Natural killer cell treated with Interleukin-12 subunit alpha and Interleukin-12 subunit beta and Interleukin-15 and Interleukin-18, amount 100 ng/mL, for 72 hours (primary cell): ENCODE data around the gene B3GAT2. TPM values are rescaled to one million over a fixed set of nuclear protein-coding genes. Genes with fewer than 3 reads are reported as not detected.
"Not testable (repeated sequence)": the region's sequence is repeated elsewhere in the genome, so short reads cannot be mapped to it uniquely, and the experiment has no call there.

ENCODE experiments used
- ATAC-seq, 2 donors: fragments of 150-1000 bp; cut with Tn5 transposase in 1 of 2; sonication (Bioruptor Pico), chemical (Tn5 transposase) in 1 of 2; 2 replicates each; pipeline ENCODE4 v1.10.0; 2021
- DNase-seq: peaks from one replicate; pipeline ENCODE4 v3.0.0; 2022; ENCODE audit warnings: low spot score
- H3K27ac Mint-ChIP-seq, 2 donors: 1 replicate in 1 of 2; 2 replicates in 1 of 2; pipeline ENCODE4 v1.8.0; 2022; ENCODE audit warnings: mixed read lengths in 2 of 2, mild to moderate bottlenecking in 1 of 2, moderate library complexity in 1 of 2
- H3K27me3 Mint-ChIP-seq, 2 donors: 1 replicate in 1 of 2; 2 replicates in 1 of 2; pipeline ENCODE4 v1.8.0; 2022; ENCODE audit warnings: mixed read lengths in 2 of 2
- H3K36me3 Mint-ChIP-seq: one replicate; pipeline ENCODE4 v1.8.0; 2022; ENCODE audit warnings: mixed read lengths
- H3K4me1 Mint-ChIP-seq, 2 donors: 1 replicate in 1 of 2; 2 replicates in 1 of 2; pipeline ENCODE4 v1.8.0; 2022; ENCODE audit warnings: low read depth in 2 of 2, mixed read lengths in 2 of 2, mild to moderate bottlenecking in 1 of 2
- H3K4me3 Mint-ChIP-seq: one replicate; pipeline ENCODE4 v1.8.0; 2022; ENCODE audit warnings: mixed read lengths
- H3K9me3 Mint-ChIP-seq: 2 replicates; pipeline ENCODE4 v1.8.0; 2022; ENCODE audit warnings: mixed read lengths
- total RNA-seq, 2 donors: library from RNA; stranded (reverse); gene quantifications; one replicate each; pipeline ENCODE4 v1.2.3, GENCODE V29; 2022

Gene B3GAT2
- total RNA-seq, 2 donors from 2014 or later: 0.05 TPM; not detected in 1

- peaks cover 0 to 3% of the 10 kb centered on the region in 2 donors for H3K4me1 Mint-ChIP-seq
- H3K27me3 Mint-ChIP-seq: peaks cover 36 to 45% of the 10 kb centered on the region in 2 donors
- no peak for DNase-seq
- no peak overlapping the region for H3K27ac Mint-ChIP-seq
- peak overlapping the region; percentile 60 for H3K4me3 Mint-ChIP-seq
- ATAC-seq: no peak
- H3K36me3 Mint-ChIP-seq: no peaks in the 10 kb centered on the region
- no peaks in the 10 kb centered on the region for H3K9me3 Mint-ChIP-seq
Observed at GRCh38 chr6:70954750-70955149, 2.1 kb downstream of the B3GAT2 start.

- Mint-ChIP-seq H3K4me1 (peaks cover 0 to 3% of the 10 kb centered on the region in 2 donors), H3K4me3 (peak overlapping the region; percentile 31), H3K27ac (no peak overlapping the region), H3K36me3 (no peaks in the 10 kb centered on the region), H3K27me3 (peaks cover 32 to 40% of the 10 kb centered on the region in 2 donors), H3K9me3 (no peaks in the 10 kb centered on the region)
- DNase-seq: no peak
- ATAC-seq: no peak
Observed at GRCh38 chr6:70954176-70954575, 2.7 kb downstream of the B3GAT2 start.

GRCh38 chr6:70952608-70953165 is 4.2 kb downstream of the B3GAT2 start:
- peaks cover 0 to 3% of the 10 kb centered on the region in 2 donors for H3K4me1 Mint-ChIP-seq
- ATAC-seq (no peak), DNase-seq (no peak)
- H3K27me3 Mint-ChIP-seq: peaks cover 25 to 28% of the 10 kb centered on the region in 2 donors
- H3K36me3 Mint-ChIP-seq: no peaks in the 10 kb centered on the region
- no peak overlapping the region for H3K27ac Mint-ChIP-seq
- no peaks in the 10 kb centered on the region for H3K9me3 Mint-ChIP-seq
- H3K4me3 Mint-ChIP-seq: no peak overlapping the region

- not testable (repeated sequence) for ATAC-seq, H3K36me3 Mint-ChIP-seq, H3K27me3 Mint-ChIP-seq, H3K9me3 Mint-ChIP-seq, H3K27ac Mint-ChIP-seq, H3K4me1 Mint-ChIP-seq, DNase-seq, H3K4me3 Mint-ChIP-seq
Observed at GRCh38 chr6:70944321-70944720, 12.5 kb downstream of the B3GAT2 start.

GRCh38 chr6:70933853-70934252 is 23.0 kb downstream of the B3GAT2 start:
- no peak overlapping the region for H3K27ac Mint-ChIP-seq
- no peak for DNase-seq
- ATAC-seq: no peak
- H3K4me3 Mint-ChIP-seq: no peak overlapping the region
- H3K9me3 Mint-ChIP-seq: no peaks in the 10 kb centered on the region
- H3K27me3 Mint-ChIP-seq: peaks cover 2 to 17% of the 10 kb centered on the region in 2 donors
- no peaks in the 10 kb centered on the region for H3K36me3 Mint-ChIP-seq
- no peaks in the 10 kb centered on the region for H3K4me1 Mint-ChIP-seq

GRCh38 chr6:70905742-70906141 is 51.1 kb downstream of the B3GAT2 start:
- no peaks in the 10 kb centered on the region for H3K9me3 Mint-ChIP-seq
- ATAC-seq: no peak
- no peak for DNase-seq
- peaks cover 10 to 26% of the 10 kb centered on the region in 2 donors for H3K27me3 Mint-ChIP-seq
- no peaks in the 10 kb centered on the region for H3K36me3 Mint-ChIP-seq
- no peaks in the 10 kb centered on the region for H3K4me1 Mint-ChIP-seq
- H3K27ac Mint-ChIP-seq: no peak overlapping the region
- H3K4me3 Mint-ChIP-seq: no peak overlapping the region

- H3K27ac Mint-ChIP-seq: no peak overlapping the region
- DNase-seq (no peak), ATAC-seq (no peak)
- no peaks in the 10 kb centered on the region for H3K36me3 Mint-ChIP-seq
- no peaks in the 10 kb centered on the region for H3K4me1 Mint-ChIP-seq
- no peaks in the 10 kb centered on the region for H3K9me3 Mint-ChIP-seq
- peaks cover 13 to 42% of the 10 kb centered on the region in 2 donors for H3K27me3 Mint-ChIP-seq
- H3K4me3 Mint-ChIP-seq: no peak overlapping the region
Observed at GRCh38 chr6:70903665-70904452, 53.0 kb downstream of the B3GAT2 start.

GRCh38 chr6:70901324-70901723 is 55.5 kb downstream of the B3GAT2 start:
- Mint-ChIP-seq H3K4me1 (no peaks in the 10 kb centered on the region), H3K27me3 (peaks cover 11 to 52% of the 10 kb centered on the region in 2 donors), H3K9me3 (no peaks in the 10 kb centered on the region), H3K27ac (no peak overlapping the region), H3K4me3 (no peak overlapping the region), H3K36me3 (no peaks in the 10 kb centered on the region)
- DNase-seq (no peak), ATAC-seq (no peak)

- H3K4me1 Mint-ChIP-seq: no peaks in the 10 kb centered on the region
- H3K4me3 Mint-ChIP-seq: no peak overlapping the region
- H3K36me3 Mint-ChIP-seq: no peaks in the 10 kb centered on the region
- H3K9me3 Mint-ChIP-seq: no peaks in the 10 kb centered on the region
- ATAC-seq (no peak), DNase-seq (no peak)
- no peak overlapping the region for H3K27ac Mint-ChIP-seq
- H3K27me3 Mint-ChIP-seq: peaks cover 11 to 56% of the 10 kb centered on the region in 2 donors
Observed at GRCh38 chr6:70900047-70900446, 56.8 kb downstream of the B3GAT2 start.

- no peaks in the 10 kb centered on the region for H3K4me1 Mint-ChIP-seq
- H3K36me3 Mint-ChIP-seq: no peaks in the 10 kb centered on the region
- no peaks in the 10 kb centered on the region for H3K9me3 Mint-ChIP-seq
- H3K27ac Mint-ChIP-seq: no peak overlapping the region
- peaks cover 5 to 27% of the 10 kb centered on the region in 2 donors for H3K27me3 Mint-ChIP-seq
- DNase-seq (no peak), ATAC-seq (no peak)
- no peak overlapping the region for H3K4me3 Mint-ChIP-seq
Observed at GRCh38 chr6:70894001-70894400, 62.9 kb downstream of the B3GAT2 start.

GRCh38 chr6:70889270-70889669 is 67.6 kb downstream of the B3GAT2 start:
- Mint-ChIP-seq H3K27me3 (peaks cover 7 to 17% of the 10 kb centered on the region in 2 donors), H3K4me1 (peaks cover 0 to 2% of the 10 kb centered on the region in 2 donors), H3K36me3 (no peaks in the 10 kb centered on the region), H3K4me3 (no peak overlapping the region), H3K9me3 (no peaks in the 10 kb centered on the region), H3K27ac (peak overlapping the region in 1 of 2 donors; percentile 5)
- ATAC-seq (no peak), DNase-seq (no peak)

- H3K27me3 Mint-ChIP-seq: peaks cover 11 to 29% of the 10 kb centered on the region in 2 donors
Observed at GRCh38 chr6:70886661-70887060, 70.2 kb downstream of the B3GAT2 start.

GRCh38 chr6:70886071-70886470 is 70.8 kb downstream of the B3GAT2 start:
- ATAC-seq: no peak
- H3K9me3 Mint-ChIP-seq: no peaks in the 10 kb centered on the region
- DNase-seq: no peak
- peaks cover 0 to 2% of the 10 kb centered on the region in 2 donors for H3K4me1 Mint-ChIP-seq
- H3K4me3 Mint-ChIP-seq: no peak overlapping the region
- no peaks in the 10 kb centered on the region for H3K36me3 Mint-ChIP-seq
- H3K27ac Mint-ChIP-seq: no peak overlapping the region
- H3K27me3 Mint-ChIP-seq: peaks cover 15 to 34% of the 10 kb centered on the region in 2 donors

More at GRCh38 chr6:70886661-70887060, 70.2 kb downstream of the B3GAT2 start:
- no peaks in the 10 kb centered on the region for H3K9me3 Mint-ChIP-seq
- H3K27ac Mint-ChIP-seq: peak overlapping the region in 1 of 2 donors; percentile 32
- DNase-seq (no peak), ATAC-seq (no peak)
- H3K36me3 Mint-ChIP-seq: no peaks in the 10 kb centered on the region
- H3K4me1 Mint-ChIP-seq: peaks cover 0 to 2% of the 10 kb centered on the region in 2 donors
- no peak overlapping the region for H3K4me3 Mint-ChIP-seq
